Kidney glomerular epithelial cell (primary cell): ENCODE measurements around the gene MPIG6B.

ENCODE experiments used
- DNase-seq: peaks from one replicate; lab custom pipeline; 2025; lab: John Stamatoyannopoulos, UW

MPIG6B gene

GRCh38 chr6:31767096-31767645 lies 44.0 kb downstream of the MPIG6B start:
- DNase-seq: no peak

- no peak for DNase-seq
These were observed 45.4 kb downstream of the MPIG6B start for GRCh38 chr6:31768363-31769257.

GRCh38 chr6:31769684-31770371 lies 46.7 kb downstream of the MPIG6B start:
- no peak for DNase-seq

GRCh38 chr6:31770860-31771259 lies 47.7 kb downstream of the MPIG6B start:
- DNase-seq: no peak

GRCh38 chr6:31771992-31772358 lies 48.8 kb downstream of the MPIG6B start:
- no peak for DNase-seq

GRCh38 chr6:31775184-31775583 lies 52.0 kb downstream of the MPIG6B start:
- no peak for DNase-seq

GRCh38 chr6:31775633-31776484 lies 52.7 kb downstream of the MPIG6B start:
- DNase-seq: no peak
